CD14-positive monocyte (primary cell): Measurements from ENCODE around the gene SRPK2. TPM values are rescaled to one million over a fixed set of nuclear protein-coding genes. Genes with fewer than 3 reads are reported as not detected.
A peak's percentile ranks its signal among the peaks of the same experiment; 100 is the strongest.

ENCODE experiments used
- DNase-seq, 3 donors: peaks; one replicate each; pipeline ENCODE4 v3.0.0-alpha.2; 2011 to 2022
- H2AFZ ChIP-seq: 2 replicates; pipeline ENCODE4 v1.6.0; 2012; ENCODE audit warnings: mild to moderate bottlenecking, low read depth, low read length, inconsistent platforms; ENCODE audit not compliant: insufficient read depth, poor library complexity, severe bottlenecking
- H3K27ac ChIP-seq, 2 donors: 1 replicate in 1 of 2; 2 replicates in 1 of 2; pipeline ENCODE4 v1.5.1; 2012 to 2013; ENCODE audit warnings: low read length in 2 of 2, control low read depth in 1 of 2, inconsistent platforms in 1 of 2, low read depth in 1 of 2, mild to moderate bottlenecking in 1 of 2
- H3K27me3 ChIP-seq, 2 donors: one replicate each; pipeline versions ENCODE4 v1.6.0 to v1.6.1; 2011 to 2013; ENCODE audit warnings: low read length in 2 of 2; ENCODE audit not compliant: control insufficient read depth in 2 of 2, insufficient read depth in 2 of 2
- H3K36me3 ChIP-seq, 2 donors: replicated peaks in 1 of 2; 1 replicate in 1 of 2; 2 replicates in 1 of 2; pipeline versions ENCODE4 v1.5.1 to v1.6.1; 2012 to 2013; ENCODE audit warnings: low read length in 2 of 2, control low read depth in 1 of 2, inconsistent platforms in 1 of 2, mild to moderate bottlenecking in 1 of 2; ENCODE audit not compliant: insufficient read depth in 2 of 2, control insufficient read depth in 1 of 2
- H3K4me1 ChIP-seq, 2 donors: 1 replicate in 1 of 2; 2 replicates in 1 of 2; pipeline versions ENCODE4 v1.5.1 to v1.6.1; 2012 to 2013; ENCODE audit warnings: low read length in 2 of 2, control low read depth in 1 of 2, inconsistent platforms in 1 of 2, mild to moderate bottlenecking in 1 of 2, moderate library complexity in 1 of 2; ENCODE audit not compliant: insufficient read depth in 2 of 2, control insufficient read depth in 1 of 2
- H3K4me2 ChIP-seq: replicated peaks from 2 replicates; pipeline ENCODE3; 2012; ENCODE audit warnings: low read length, moderate library complexity, mild to moderate bottlenecking; ENCODE audit not compliant: poor library complexity, severe bottlenecking; ENCODE audit errors: extremely low read depth
- H3K4me3 ChIP-seq, 3 experiments: fragments of 200-600 bp in 1 of 3; sonication (generic) in 1 of 3; replicated peaks in 1 of 3; 1 replicate in 2 of 3; 2 replicates in 1 of 3; pipeline ENCODE4 v1.5.1; 2011 to 2013; ENCODE audit warnings: low read length in 3 of 3, mild to moderate bottlenecking in 3 of 3, control low read depth in 2 of 3, low read depth in 2 of 3, inconsistent platforms in 1 of 3, moderate library complexity in 1 of 3
- H3K79me2 ChIP-seq: 2 replicates; pipeline ENCODE4 v1.6.0; 2012; ENCODE audit warnings: mild to moderate bottlenecking, control low read depth, inconsistent platforms, low read length, moderate library complexity; ENCODE audit not compliant: insufficient read depth
- H3K9ac ChIP-seq: 2 replicates; pipeline ENCODE4 v1.6.0; 2017; ENCODE audit warnings: low read length, mild to moderate bottlenecking; ENCODE audit not compliant: insufficient read depth, poor library complexity, severe bottlenecking
- H3K9me3 ChIP-seq, 2 donors: replicated peaks in 1 of 2; 1 replicate in 1 of 2; 2 replicates in 1 of 2; pipeline versions ENCODE4 v1.5.1 to v1.6.1; 2012 to 2013; ENCODE audit warnings: low read length in 2 of 2, control low read depth in 1 of 2; ENCODE audit not compliant: control insufficient read depth in 1 of 2, insufficient read depth in 1 of 2
- H4K20me1 ChIP-seq: 2 replicates; pipeline ENCODE4 v1.6.0; 2012; ENCODE audit warnings: mild to moderate bottlenecking, low read length, control low read depth, moderate library complexity; ENCODE audit not compliant: insufficient read depth
- H3K27ac Mint-ChIP-seq, 7 donors: one replicate each; pipeline ENCODE4 v1.8.0; 2020; ENCODE audit warnings: mild to moderate bottlenecking in 7 of 7, mixed read lengths in 7 of 7, moderate library complexity in 6 of 7, inconsistent platforms in 2 of 7
- H3K27me3 Mint-ChIP-seq, 3 donors: one replicate each; pipeline ENCODE4 v1.8.0; 2021 to 2022; ENCODE audit warnings: low read depth in 3 of 3, mild to moderate bottlenecking in 3 of 3, mixed read lengths in 3 of 3, moderate library complexity in 3 of 3, inconsistent platforms in 1 of 3
- H3K36me3 Mint-ChIP-seq, 2 donors: one replicate each; pipeline ENCODE4 v1.8.0; 2020; ENCODE audit warnings: mixed read lengths in 2 of 2, inconsistent platforms in 1 of 2, mild to moderate bottlenecking in 1 of 2
- H3K4me1 Mint-ChIP-seq: one replicate; pipeline ENCODE4 v1.8.0; 2020; ENCODE audit warnings: mild to moderate bottlenecking, mixed read lengths
- H3K4me3 Mint-ChIP-seq, 2 donors: one replicate each; pipeline ENCODE4 v1.8.0; 2020; ENCODE audit warnings: mild to moderate bottlenecking in 2 of 2, mixed read lengths in 2 of 2, moderate library complexity in 1 of 2
- H3K9me3 Mint-ChIP-seq, 7 donors: one replicate each; pipeline ENCODE4 v1.8.0; 2020 to 2022; ENCODE audit warnings: mixed read lengths in 7 of 7, mild to moderate bottlenecking in 6 of 7, moderate library complexity in 6 of 7, inconsistent platforms in 2 of 7
- CTCF ChIP-seq: fragments of 200-600 bp; IDR thresholded peaks from one replicate; pipeline ENCODE4 v1.8.0; 2022; ENCODE audit warnings: antibody characterized with exemption, mild to moderate bottlenecking
- WGBS: methylation state at CpG from one replicate; pipeline ENCODE4 v1.1.5; 2013; ENCODE audit warnings: missing lambda C conversion rate; ENCODE audit not compliant: insufficient coverage; 5-methylcytosine and 5-hydroxymethylcytosine counted together
- intact Hi-C, 2 donors: fragments of 100-400 bp; cut with micrococcal nuclease; formaldehyde crosslinking; loops; one replicate each; pipeline versions ENCODE4 v1.15.0 to v1.15.1; 2023
- polyA plus RNA-seq, 3 donors: library from polyadenylated mRNA; depleted of rRNA in 1 of 3; unstranded in 2 of 3; stranded (reverse) in 1 of 3; fragments of 300-500 nt in 2 of 3; fragments of >200 nt in 1 of 3; fragmentation: Illumina TruSeq in 2 of 3; gene quantifications; 1 replicate in 2 of 3; 2 replicates in 1 of 3; pipeline ENCODE4 v1.2.3, GENCODE V29; 2012 to 2021

SRPK2 gene
- polyA plus RNA-seq, 3 donors = 12.6 to 37.7 (median 30.0) TPM

- intact Hi-C loops = no loop called here
- DNase-seq = no peak
Observed at GRCh38 chr7:105094966-105095365, 293.8 kb downstream of the SRPK2 start.

GRCh38 chr7:105088456-105088855, 300.3 kb downstream of the SRPK2 start:
- Histone ChIP-seq H3K27ac (peak overlapping the region in 1 of 2 donors; percentile 0), H4K20me1 (peaks cover 92% of the 10 kb centered on the region), H3K9ac (no peak overlapping the region), H3K4me1 (no peaks in the 10 kb centered on the region), H3K79me2 (peaks cover 31% of the 10 kb centered on the region), H3K9me3 (no peaks in the 10 kb centered on the region), H3K4me3 (no peak overlapping the region), H3K27me3 (no peaks in the 10 kb centered on the region), H3K36me3 (peaks cover 70 to 93% of the 10 kb centered on the region in 2 donors), H2AFZ (no peak overlapping the region), H3K4me2 (no peak overlapping the region)
- H3K4me1 Mint-ChIP-seq = no peaks in the 10 kb centered on the region
- peaks cover 57 to 75% of the 10 kb centered on the region in 2 donors for H3K36me3 Mint-ChIP-seq
- no peak for TF ChIP-seq CTCF
- DNase-seq = no peak
- no peak overlapping the region for H3K4me3 Mint-ChIP-seq
- no peaks in the 10 kb centered on the region for H3K9me3 Mint-ChIP-seq
- no CpG with 5 or more reads among the region's 2 CpGs for WGBS
- H3K27me3 Mint-ChIP-seq = no peaks in the 10 kb centered on the region
- intact Hi-C loops = no loop called here
- H3K27ac Mint-ChIP-seq = peak overlapping the region in 2 of 7 donors; percentile 1 to 16

More at GRCh38 chr7:105094966-105095365, 293.8 kb downstream of the SRPK2 start:
- Histone ChIP-seq H3K4me1 (no peaks in the 10 kb centered on the region), H3K4me2 (no peak overlapping the region), H3K9ac (no peak overlapping the region), H3K27ac (peak overlapping the region in 1 of 2 donors; percentile 3), H3K79me2 (peaks cover 24% of the 10 kb centered on the region), H3K4me3 (no peak overlapping the region), H3K9me3 (no peaks in the 10 kb centered on the region), H4K20me1 (peaks cover 99% of the 10 kb centered on the region), H3K27me3 (no peaks in the 10 kb centered on the region), H2AFZ (no peak overlapping the region), H3K36me3 (peaks cover 85 to 99% of the 10 kb centered on the region in 2 donors)
- no peaks in the 10 kb centered on the region for H3K4me1 Mint-ChIP-seq
- H3K27ac Mint-ChIP-seq = no peak overlapping the region
- H3K9me3 Mint-ChIP-seq = no peaks in the 10 kb centered on the region
- peaks cover 41 to 72% of the 10 kb centered on the region in 2 donors for H3K36me3 Mint-ChIP-seq
- H3K4me3 Mint-ChIP-seq = no peak overlapping the region
- no peak for TF ChIP-seq CTCF
- no peaks in the 10 kb centered on the region for H3K27me3 Mint-ChIP-seq
